GM12878 (cell line): ENCODE measurements around the gene C1orf232. TPM values are rescaled to one million over a fixed set of nuclear protein-coding genes. Genes with fewer than 3 reads are reported as not detected.

Experiments
- ATAC-seq: fragments of 200-7000 bp; cut with Tn5 transposase; 3 replicates; pipeline ENCODE4 v1.9.1; 2020; ENCODE audit warnings: mild to moderate bottlenecking, moderate library complexity
- BruUV-seq: library from RNA; stranded (reverse); fragments of 400-500 nt; replicated peaks from 2 replicates; lab custom pipeline; 2021; lab: Mats Ljungman, UMichigan
- CTCF ChIA-PET: fragments of 300-600 bp; sonication (Branson Sonifier 250); formaldehyde crosslinking; extraction: SDS; loops from one replicate; lab custom pipeline; 2021; ENCODE audit warnings: inconsistent platforms; lab: Yijun Ruan, JAX
- POLR2A ChIA-PET: fragments of 350-600 bp; formaldehyde crosslinking; extraction: SDS; loops from one replicate; lab custom pipeline; 2021; ENCODE audit warnings: inconsistent platforms; lab: Charles Lee
- RAD21 ChIA-PET: fragments of 300-600 bp; sonication (Branson Sonifier 250); formaldehyde crosslinking; loops from one replicate; lab custom pipeline; 2023; ENCODE audit warnings: antibody characterized with exemption; ENCODE audit not compliant: unreplicated experiment; lab: Charles Lee
- SMC1A ChIA-PET: fragments of 300-600 bp; sonication (Branson Sonifier 250); formaldehyde crosslinking; loops from one replicate; lab custom pipeline; 2023; ENCODE audit not compliant: unreplicated experiment, uncharacterized antibody; lab: Charles Lee
- DNase-seq: peaks from one replicate; pipeline ENCODE4 v3.0.0-alpha.2; 2011; ENCODE audit warnings: low read depth, low spot score
- FAIRE-seq: peaks from 3 replicates; lab custom pipeline; 2011; peaks lifted over from hg19 to GRCh38; lab: Jason Lieb, UNC
- H2AFZ ChIP-seq: 2 replicates; pipeline ENCODE4 v1.6.0; 2011; ENCODE audit warnings: low read depth, low read length, control low read depth; ENCODE audit not compliant: control insufficient read depth
- H3K27ac ChIP-seq: 2 replicates; pipeline ENCODE4 v1.5.1; 2011; ENCODE audit warnings: control low read depth; ENCODE audit not compliant: control insufficient read depth, insufficient read depth
- H3K27me3 ChIP-seq, 2 experiments: replicated peaks in 1 of 2; 2 replicates each; pipeline versions ENCODE4 v1.6.0 to v1.6.1; 2011; ENCODE audit warnings: low read length in 1 of 2; ENCODE audit not compliant: control insufficient read depth in 2 of 2, insufficient read depth in 2 of 2
- H3K36me3 ChIP-seq, 2 experiments: 2 replicates each; pipeline ENCODE4 v1.5.1; 2011; ENCODE audit warnings: low read length in 1 of 2; ENCODE audit not compliant: control insufficient read depth in 2 of 2, insufficient read depth in 2 of 2
- H3K4me1 ChIP-seq: 2 replicates; pipeline ENCODE4 v1.6.1; 2011; ENCODE audit warnings: mild to moderate bottlenecking, low read length, moderate library complexity, mixed read lengths; ENCODE audit not compliant: control insufficient read depth, insufficient read depth
- H3K4me2 ChIP-seq: 2 replicates; pipeline ENCODE4 v1.6.0; 2011; ENCODE audit warnings: control low read depth; ENCODE audit not compliant: control insufficient read depth, insufficient read depth
- H3K4me3 ChIP-seq: fragments of 200-600 bp; sonication (generic); 2 replicates; pipeline ENCODE4 v1.5.1; 2016
- H3K79me2 ChIP-seq: 2 replicates; pipeline ENCODE4 v1.6.0; 2011; ENCODE audit warnings: low read length; ENCODE audit not compliant: control insufficient read depth, insufficient read depth
- H3K9ac ChIP-seq: 2 replicates; pipeline ENCODE4 v1.8.0; 2011; ENCODE audit warnings: low read length, control low read depth, mixed read lengths; ENCODE audit not compliant: control insufficient read depth, insufficient read depth
- H3K9me3 ChIP-seq: replicated peaks from 3 replicates; pipeline ENCODE4 v1.5.1; 2011; ENCODE audit warnings: mild to moderate bottlenecking, low read length; ENCODE audit not compliant: control insufficient read depth, insufficient read depth
- H4K20me1 ChIP-seq: 2 replicates; pipeline ENCODE4 v1.6.0; 2011; ENCODE audit not compliant: control insufficient read depth, insufficient read depth
- FOXM1 ChIP-seq: IDR thresholded peaks from 2 replicates; pipeline ENCODE4 v1.6.1; 2012; ENCODE audit warnings: low read depth, mild to moderate bottlenecking, inconsistent platforms, low read length, moderate library complexity
- GABPA ChIP-seq: IDR thresholded peaks from 2 replicates; pipeline ENCODE4 v1.6.1; 2014; ENCODE audit warnings: antibody characterized with exemption, low read depth, mild to moderate bottlenecking, inconsistent platforms
- HDGF ChIP-seq: fragments of 450-650 bp; IDR thresholded peaks from 2 replicates; pipeline ENCODE4 v1.6.1; 2016; ENCODE audit warnings: antibody characterized with exemption
- IKZF2 ChIP-seq, 2 experiments: fragments of 450-650 bp; IDR thresholded peaks; 2 replicates each; pipeline ENCODE4 v1.6.1; 2017; ENCODE audit warnings: mild to moderate bottlenecking in 2 of 2, moderate library complexity in 2 of 2
- JUNB ChIP-seq: IDR thresholded peaks from 2 replicates; pipeline ENCODE4 v1.6.1; 2016; ENCODE audit warnings: antibody characterized with exemption, mild to moderate bottlenecking
- NRF1 ChIP-seq: conservative IDR thresholded peaks from 2 replicates; pipeline ENCODE4 v1.6.1; 2011; ENCODE audit warnings: mild to moderate bottlenecking, low read depth, low read length, improper control_type of control experiment
- POLR2A ChIP-seq: IDR thresholded peaks from 2 replicates; pipeline ENCODE4 v1.6.1; 2011; ENCODE audit warnings: low read depth, mild to moderate bottlenecking, low read length
- RAD21 ChIP-seq: IDR thresholded peaks from 2 replicates; pipeline ENCODE4 v1.6.1; 2011; ENCODE audit warnings: mild to moderate bottlenecking, low read depth, low read length, moderate library complexity; ENCODE audit not compliant: insufficient read depth
- SPI1 ChIP-seq: IDR thresholded peaks from 2 replicates; pipeline ENCODE4 v1.6.1; 2011; ENCODE audit warnings: low read depth, mild to moderate bottlenecking, low read length, moderate library complexity, borderline replicate concordance; ENCODE audit not compliant: insufficient read depth
- STAT3 ChIP-seq: IDR thresholded peaks from 2 replicates; pipeline ENCODE4 v1.6.1; 2011; ENCODE audit warnings: low read depth, low read length, improper control_type of control experiment
- SUZ12 ChIP-seq: fragments of 200-600 bp; sonication (generic); IDR thresholded peaks from one replicate; pipeline ENCODE4 v1.6.1; 2018; ENCODE audit warnings: antibody characterized with exemption, mild to moderate bottlenecking; ENCODE audit not compliant: unreplicated experiment
- TCF12 ChIP-seq: IDR thresholded peaks from 2 replicates; pipeline ENCODE4 v1.6.1; 2011; ENCODE audit warnings: low read depth, mild to moderate bottlenecking, low read length
- ZNF622 ChIP-seq: fragments of 450-650 bp; IDR thresholded peaks from 2 replicates; pipeline ENCODE4 v1.6.1; 2017; ENCODE audit warnings: mild to moderate bottlenecking, inconsistent platforms
- WGBS: methylation state at CpG from one replicate; pipeline ENCODE4 v1.1.6; 2016; ENCODE audit warnings: low lambda C conversion rate; ENCODE audit not compliant: insufficient replicate concordance, insufficient coverage; ENCODE audit errors: missing lambda C conversion rate; 5-methylcytosine and 5-hydroxymethylcytosine counted together
- in situ Hi-C: fragments of 300-500 bp; cut with MboI; formaldehyde crosslinking; loops from 9 replicates; pipeline ENCODE4 v1.14.3; 2018; ENCODE audit warnings: mixed read lengths
- intact Hi-C: fragments of 100-400 bp; cut with micrococcal nuclease; formaldehyde crosslinking; loops from one replicate; pipeline ENCODE4 v1.14.2; 2022; ENCODE audit not compliant: unreplicated experiment
- polyA plus RNA-seq, 11 experiments: library from polyadenylated mRNA; depleted of rRNA in 4 of 11; unstranded in 6 of 11; stranded (reverse) in 5 of 11; fragments of >200 nt; fragmentation: Nextera tagmentation in 4 of 11; fragmentation: Illumina TruSeq in 1 of 11; extraction: Ambion mirVana in 4 of 11; extraction: Trizol in 1 of 11; gene quantifications; 1 replicate in 1 of 11; 2 replicates in 10 of 11; pipeline versions ENCODE4 v1.2.1 to v1.2.3, GENCODE V29; 2011 to 2016; ENCODE audit warnings: inconsistent platforms in 2 of 11, missing spikeins in 2 of 11, low read depth in 1 of 11
- total RNA-seq, 4 experiments: library from RNA; depleted of rRNA in 3 of 4; stranded (reverse); fragments of >200 nt in 3 of 4; fragmentation: Illumina TruSeq in 1 of 4; extraction: Trizol in 1 of 4; gene quantifications; 2 replicates each; pipeline versions ENCODE4 v1.2.1 to v1.2.3, GENCODE V29; 2013 to 2021
- TF ChIP-seq, protein P1 (sequence below), 3 experiments: IDR thresholded peaks in 2 of 3; conservative IDR thresholded peaks in 1 of 3; 2 replicates each; pipeline ENCODE4 v1.5.1; 2011; ENCODE audit warnings: low read depth in 3 of 3, low read length in 3 of 3, mild to moderate bottlenecking in 3 of 3, control low read depth in 2 of 3, moderate library complexity in 2 of 3, inconsistent platforms in 1 of 3, mixed read lengths in 1 of 3; ENCODE audit not compliant: control insufficient read depth in 2 of 3, insufficient read depth in 1 of 3; ENCODE audit errors: extremely low read depth in 1 of 3
- TF ChIP-seq, protein P2 (sequence below): IDR thresholded peaks from 2 replicates; pipeline ENCODE4 v1.6.1; 2012; ENCODE audit warnings: low read length, inconsistent platforms
- TF ChIP-seq, protein P3 (sequence below): IDR thresholded peaks from 2 replicates; pipeline ENCODE4 v1.6.1; 2012; ENCODE audit warnings: improper control_type of control experiment, low read depth, low read length; ENCODE audit not compliant: insufficient replicate concordance

C1orf232 gene
- total and polyA plus RNA-seq, 10 of the 15 experiments (the other 5 are each of a cell fraction or from before 2014, with no cell fraction given), result not detected

DNA sequence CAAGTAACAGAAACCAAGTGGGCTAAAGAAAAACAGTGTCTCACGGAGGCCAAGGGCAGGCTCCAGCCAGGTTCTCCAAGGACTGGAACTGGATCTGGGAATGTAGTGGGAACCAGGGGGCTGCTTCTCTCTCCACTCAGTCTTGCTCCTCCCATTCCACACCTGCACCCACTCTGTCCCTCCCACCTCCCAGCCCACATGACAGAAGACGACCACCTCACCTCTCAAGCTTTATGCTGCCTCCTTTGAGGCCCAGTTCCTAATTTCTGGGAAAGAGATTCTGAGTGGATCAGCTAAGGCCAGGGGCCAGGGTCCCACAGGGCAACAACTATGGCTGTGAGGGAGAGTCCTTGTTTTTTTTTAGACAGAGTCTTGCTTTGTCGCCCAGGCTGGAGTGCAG is 46.5 kb upstream of the C1orf232 start:
- no peak for FAIRE-seq
- no peak overlapping the region for H3K4me2 ChIP-seq
- no peak overlapping the region for H3K9ac ChIP-seq
- H3K36me3 ChIP-seq, result no peaks in the 10 kb centered on the region
- in situ Hi-C loops (no loop called here), intact Hi-C loops (no loop called here)
- SMC1A ChIA-PET, result no interaction called here
- no peak overlapping the region for H3K4me3 ChIP-seq
- RAD21 ChIA-PET, result no interaction called here
- no peaks in the 10 kb centered on the region; a peak in 1 of 4 replicates for H3K27me3 ChIP-seq
- POLR2A ChIA-PET, result interaction anchor here (0.6 kb wide), 1 partner anchor 47 kb away, joined by 3 read pairs; no protein-coding TSS in a partner anchor
- H3K79me2 ChIP-seq, result no peaks in the 10 kb centered on the region
- no peaks in the 10 kb centered on the region for H3K4me1 ChIP-seq
- no TSS peak for BruUV-seq
- CTCF ChIA-PET, result interaction anchor here (0.5 kb wide), 1 partner anchor 274 kb away, joined by 4 read pairs; no protein-coding TSS in a partner anchor
- no peak for DNase-seq
- no peak for ATAC-seq
- H3K9me3 ChIP-seq, result no peaks in the 10 kb centered on the region
- no peak overlapping the region for H3K27ac ChIP-seq
- 55% methylated on average over 3 of the region's 3 CpGs for WGBS
- H4K20me1 ChIP-seq, result no peaks in the 10 kb centered on the region
- no peak overlapping the region for H2AFZ ChIP-seq
- TF ChIP-seq, protein P1, sequence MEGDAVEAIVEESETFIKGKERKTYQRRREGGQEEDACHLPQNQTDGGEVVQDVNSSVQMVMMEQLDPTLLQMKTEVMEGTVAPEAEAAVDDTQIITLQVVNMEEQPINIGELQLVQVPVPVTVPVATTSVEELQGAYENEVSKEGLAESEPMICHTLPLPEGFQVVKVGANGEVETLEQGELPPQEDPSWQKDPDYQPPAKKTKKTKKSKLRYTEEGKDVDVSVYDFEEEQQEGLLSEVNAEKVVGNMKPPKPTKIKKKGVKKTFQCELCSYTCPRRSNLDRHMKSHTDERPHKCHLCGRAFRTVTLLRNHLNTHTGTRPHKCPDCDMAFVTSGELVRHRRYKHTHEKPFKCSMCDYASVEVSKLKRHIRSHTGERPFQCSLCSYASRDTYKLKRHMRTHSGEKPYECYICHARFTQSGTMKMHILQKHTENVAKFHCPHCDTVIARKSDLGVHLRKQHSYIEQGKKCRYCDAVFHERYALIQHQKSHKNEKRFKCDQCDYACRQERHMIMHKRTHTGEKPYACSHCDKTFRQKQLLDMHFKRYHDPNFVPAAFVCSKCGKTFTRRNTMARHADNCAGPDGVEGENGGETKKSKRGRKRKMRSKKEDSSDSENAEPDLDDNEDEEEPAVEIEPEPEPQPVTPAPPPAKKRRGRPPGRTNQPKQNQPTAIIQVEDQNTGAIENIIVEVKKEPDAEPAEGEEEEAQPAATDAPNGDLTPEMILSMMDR (IDR thresholded peaks at IDR 0.05 in 2 of 3, conservative IDR thresholded peaks at IDR 0.05 in 1 of 3; ENCODE audit: control insufficient read depth in 2 of 3, extremely low read depth in 1 of 3, insufficient read depth in 1 of 3, low read depth in 3 of 3, low read length in 3 of 3), result no peak
- TF ChIP-seq SPI1 (no peak), HDGF (no peak), IKZF2 (IDR thresholded peaks at IDR 0.05) (no peak), NRF1 (no peak), TCF12 (no peak), JUNB (no peak), FOXM1 (no peak), GABPA (no peak), POLR2A (no peak), RAD21 (no peak), ZNF622 (no peak), SUZ12 (no peak), STAT3 (no peak)
- TF ChIP-seq, protein P2, sequence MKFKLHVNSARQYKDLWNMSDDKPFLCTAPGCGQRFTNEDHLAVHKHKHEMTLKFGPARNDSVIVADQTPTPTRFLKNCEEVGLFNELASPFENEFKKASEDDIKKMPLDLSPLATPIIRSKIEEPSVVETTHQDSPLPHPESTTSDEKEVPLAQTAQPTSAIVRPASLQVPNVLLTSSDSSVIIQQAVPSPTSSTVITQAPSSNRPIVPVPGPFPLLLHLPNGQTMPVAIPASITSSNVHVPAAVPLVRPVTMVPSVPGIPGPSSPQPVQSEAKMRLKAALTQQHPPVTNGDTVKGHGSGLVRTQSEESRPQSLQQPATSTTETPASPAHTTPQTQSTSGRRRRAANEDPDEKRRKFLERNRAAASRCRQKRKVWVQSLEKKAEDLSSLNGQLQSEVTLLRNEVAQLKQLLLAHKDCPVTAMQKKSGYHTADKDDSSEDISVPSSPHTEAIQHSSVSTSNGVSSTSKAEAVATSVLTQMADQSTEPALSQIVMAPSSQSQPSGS, result no peak
- TF ChIP-seq, protein P3, sequence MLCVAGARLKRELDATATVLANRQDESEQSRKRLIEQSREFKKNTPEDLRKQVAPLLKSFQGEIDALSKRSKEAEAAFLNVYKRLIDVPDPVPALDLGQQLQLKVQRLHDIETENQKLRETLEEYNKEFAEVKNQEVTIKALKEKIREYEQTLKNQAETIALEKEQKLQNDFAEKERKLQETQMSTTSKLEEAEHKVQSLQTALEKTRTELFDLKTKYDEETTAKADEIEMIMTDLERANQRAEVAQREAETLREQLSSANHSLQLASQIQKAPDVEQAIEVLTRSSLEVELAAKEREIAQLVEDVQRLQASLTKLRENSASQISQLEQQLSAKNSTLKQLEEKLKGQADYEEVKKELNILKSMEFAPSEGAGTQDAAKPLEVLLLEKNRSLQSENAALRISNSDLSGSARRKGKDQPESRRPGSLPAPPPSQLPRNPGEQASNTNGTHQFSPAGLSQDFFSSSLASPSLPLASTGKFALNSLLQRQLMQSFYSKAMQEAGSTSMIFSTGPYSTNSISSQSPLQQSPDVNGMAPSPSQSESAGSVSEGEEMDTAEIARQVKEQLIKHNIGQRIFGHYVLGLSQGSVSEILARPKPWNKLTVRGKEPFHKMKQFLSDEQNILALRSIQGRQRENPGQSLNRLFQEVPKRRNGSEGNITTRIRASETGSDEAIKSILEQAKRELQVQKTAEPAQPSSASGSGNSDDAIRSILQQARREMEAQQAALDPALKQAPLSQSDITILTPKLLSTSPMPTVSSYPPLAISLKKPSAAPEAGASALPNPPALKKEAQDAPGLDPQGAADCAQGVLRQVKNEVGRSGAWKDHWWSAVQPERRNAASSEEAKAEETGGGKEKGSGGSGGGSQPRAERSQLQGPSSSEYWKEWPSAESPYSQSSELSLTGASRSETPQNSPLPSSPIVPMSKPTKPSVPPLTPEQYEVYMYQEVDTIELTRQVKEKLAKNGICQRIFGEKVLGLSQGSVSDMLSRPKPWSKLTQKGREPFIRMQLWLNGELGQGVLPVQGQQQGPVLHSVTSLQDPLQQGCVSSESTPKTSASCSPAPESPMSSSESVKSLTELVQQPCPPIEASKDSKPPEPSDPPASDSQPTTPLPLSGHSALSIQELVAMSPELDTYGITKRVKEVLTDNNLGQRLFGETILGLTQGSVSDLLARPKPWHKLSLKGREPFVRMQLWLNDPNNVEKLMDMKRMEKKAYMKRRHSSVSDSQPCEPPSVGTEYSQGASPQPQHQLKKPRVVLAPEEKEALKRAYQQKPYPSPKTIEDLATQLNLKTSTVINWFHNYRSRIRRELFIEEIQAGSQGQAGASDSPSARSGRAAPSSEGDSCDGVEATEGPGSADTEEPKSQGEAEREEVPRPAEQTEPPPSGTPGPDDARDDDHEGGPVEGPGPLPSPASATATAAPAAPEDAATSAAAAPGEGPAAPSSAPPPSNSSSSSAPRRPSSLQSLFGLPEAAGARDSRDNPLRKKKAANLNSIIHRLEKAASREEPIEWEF, result no peak
